Measurements from ENCODE around the gene LMO7.
"Not testable (repeated sequence)": the region's sequence is repeated elsewhere in the genome, so short reads cannot be mapped to it uniquely, and the experiment has no call there.

LMO7 gene

GRCh38 chr13:75648446-75648845 is 12.3 kb downstream of the LMO7 start:
- no peak for DNase-seq

DNA sequence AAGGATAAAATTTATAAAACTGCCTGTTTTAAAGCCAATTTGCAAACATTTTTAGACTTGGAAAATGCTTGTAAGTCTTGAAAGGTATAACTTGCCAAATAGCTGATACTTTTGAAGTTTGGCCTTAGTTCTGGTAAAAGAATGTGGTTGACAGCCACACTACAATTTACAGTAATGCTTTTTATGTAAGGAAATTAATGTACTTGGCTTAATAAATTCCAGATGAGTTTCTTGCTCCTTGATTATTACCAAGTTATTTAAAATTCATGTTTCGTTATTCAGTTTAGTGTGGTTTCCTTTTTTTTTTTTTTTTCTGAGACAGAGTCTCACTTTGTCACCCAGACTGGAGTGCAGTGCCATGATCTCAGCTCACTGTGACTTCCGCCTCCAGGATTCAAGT is 14.9 kb downstream of the LMO7 start:
- no peak for DNase-seq

- DNase-seq: no peak
These were observed 16.6 kb downstream of the LMO7 start for GRCh38 chr13:75652726-75653125.

GRCh38 chr13:75656425-75656989 is 20.4 kb downstream of the LMO7 start:
- no peak for DNase-seq

DNA sequence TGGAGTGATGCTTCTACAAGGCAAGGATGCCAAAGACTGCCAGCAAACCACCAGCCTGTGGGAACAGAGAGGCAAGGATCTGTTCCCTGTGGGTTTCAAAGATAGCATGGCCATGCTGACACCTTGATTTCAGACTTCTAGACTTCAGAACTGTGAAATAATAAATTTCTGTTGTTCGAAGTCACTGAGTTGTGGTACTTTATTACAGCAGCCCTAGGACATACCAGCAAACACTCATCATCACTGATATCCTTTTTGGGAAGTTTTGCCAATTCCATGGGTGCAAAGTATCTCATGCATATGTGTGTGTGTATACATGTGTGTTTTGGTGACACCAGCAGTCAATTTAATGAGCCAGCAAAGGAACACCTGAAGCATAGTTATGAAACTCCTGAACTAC is 21.0 kb downstream of the LMO7 start:
- DNase-seq: no peak

DNA sequence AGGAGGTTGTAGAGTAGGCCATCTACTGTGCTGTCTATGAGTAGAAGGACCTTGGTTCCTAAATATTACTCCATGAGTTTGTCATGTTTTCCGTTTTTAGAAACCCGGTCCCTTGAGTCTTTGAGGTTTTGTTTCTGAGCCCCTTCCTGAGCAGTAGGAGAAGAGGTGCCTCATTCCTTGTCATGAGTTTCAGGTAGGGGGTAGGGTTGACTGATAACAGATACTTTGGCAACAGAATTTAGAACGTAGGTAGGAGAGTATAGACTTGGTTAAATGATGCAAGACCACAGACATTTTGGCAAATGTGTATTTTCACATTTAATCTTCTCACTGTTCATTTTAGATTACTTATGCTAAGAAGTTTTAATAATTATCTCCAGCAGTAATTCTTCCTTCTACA is 24.6 kb downstream of the LMO7 start:
- DNase-seq: no peak

DNA sequence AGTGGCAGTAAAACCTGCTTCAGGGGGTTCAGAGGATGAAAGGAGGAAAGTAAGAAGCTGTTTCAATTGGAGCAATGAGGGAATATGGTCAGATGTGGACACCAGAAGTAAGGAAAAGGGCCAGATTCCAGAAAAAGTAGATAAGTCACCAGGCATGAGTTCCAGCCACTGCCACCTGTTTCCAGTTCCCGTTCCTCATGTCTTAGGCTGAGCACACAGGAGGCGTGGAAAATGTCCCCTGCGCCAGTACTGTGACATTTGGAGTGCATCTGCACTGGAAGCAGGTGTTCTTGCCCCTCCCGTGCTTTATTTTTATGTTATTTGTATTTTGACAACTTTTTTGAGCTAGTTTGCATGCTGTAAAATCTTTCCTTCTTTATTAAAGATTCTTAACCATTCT is 25.3 kb downstream of the LMO7 start:
- DNase-seq: no peak

DNA sequence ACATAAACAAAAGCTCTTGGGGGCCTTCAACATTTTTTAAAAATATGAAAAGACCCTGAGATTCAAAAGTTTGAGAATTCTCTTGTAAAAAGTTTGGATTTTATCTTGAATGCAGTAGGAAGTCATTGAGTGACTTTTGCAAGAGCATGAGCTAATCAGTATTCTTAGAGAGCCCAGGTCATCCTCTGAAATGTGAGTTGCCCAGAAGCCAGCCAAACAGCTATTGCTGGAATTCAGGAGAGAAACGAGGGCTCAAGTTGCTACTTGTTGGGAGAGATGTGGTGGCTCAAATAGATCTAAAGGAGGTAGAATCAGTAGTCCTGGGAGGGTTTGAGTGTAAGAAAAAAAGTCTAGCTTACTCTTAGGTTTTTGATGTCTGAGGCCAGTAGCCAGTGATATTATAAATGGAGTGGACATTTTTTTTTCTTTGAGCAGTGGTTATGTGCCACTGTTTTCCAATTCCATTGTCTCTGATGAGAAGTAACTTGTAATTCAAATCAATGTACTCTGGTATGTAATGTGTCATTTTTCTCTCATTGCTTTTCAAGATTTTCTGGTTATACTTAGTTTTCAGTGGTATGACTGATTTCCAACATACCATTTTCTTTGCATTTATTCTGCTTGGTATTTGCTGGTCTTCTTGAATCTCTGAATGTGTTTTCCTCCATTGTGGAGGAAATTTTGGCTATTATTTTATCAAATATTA is 30.7 kb downstream of the LMO7 start:
- DNase-seq: no peak

- DNase-seq: no peak
These were observed 33.6 kb downstream of the LMO7 start for GRCh38 chr13:75669706-75670105.

GRCh38 chr13:75670496-75670895 is 34.4 kb downstream of the LMO7 start:
- no peak for DNase-seq

- no peak for DNase-seq
These were observed 39.3 kb downstream of the LMO7 start for GRCh38 chr13:75675421-75675820.

DNA sequence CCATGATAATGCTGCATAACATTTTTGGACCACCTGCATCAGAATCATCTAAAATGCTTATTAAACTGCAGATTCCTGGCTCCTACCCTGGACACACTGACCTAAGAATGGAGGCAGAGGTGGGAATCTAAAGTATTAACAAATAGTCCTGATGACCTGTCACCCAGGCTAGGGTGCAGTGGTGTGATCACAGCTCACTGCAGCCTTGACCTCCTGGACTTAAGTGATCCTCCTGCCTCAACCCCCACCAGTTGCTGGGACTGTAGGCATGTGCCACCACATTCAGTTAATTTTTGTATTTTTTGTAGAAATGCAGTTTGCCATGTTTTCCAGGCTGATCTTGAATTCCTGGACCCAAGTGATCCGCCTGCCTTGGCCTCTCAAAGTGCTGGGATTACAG is 43.3 kb downstream of the LMO7 start:
- no peak for DNase-seq

- not testable (repeated sequence) for DNase-seq
These were observed 44.1 kb downstream of the LMO7 start for GRCh38 chr13:75680251-75680650.

GRCh38 chr13:75682326-75682725 is 46.2 kb downstream of the LMO7 start:
- DNase-seq: no peak

DNA sequence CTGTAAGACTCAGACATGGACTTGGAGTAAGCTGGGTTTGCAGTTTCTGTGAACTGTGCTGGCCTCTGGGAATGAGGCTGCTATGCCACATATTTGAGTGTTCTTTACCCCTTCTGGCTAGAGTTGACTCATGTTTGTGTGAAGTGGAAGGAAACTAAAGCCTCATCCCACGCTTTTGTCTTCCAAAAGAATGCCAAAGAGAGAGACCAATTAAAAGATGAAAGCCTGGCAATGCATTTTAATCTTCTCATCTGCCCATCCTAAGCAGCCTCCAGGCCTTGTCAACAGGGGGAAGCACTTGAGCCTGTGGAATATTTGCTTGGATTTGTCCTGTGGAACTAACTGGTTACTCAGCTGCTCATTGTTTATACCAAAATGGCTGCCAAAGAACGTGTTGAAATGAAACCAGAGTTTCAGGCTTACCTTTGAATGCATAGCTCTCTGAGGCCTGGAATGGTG is 49.1 kb downstream of the LMO7 start:
- DNase-seq: no peak

DNA sequence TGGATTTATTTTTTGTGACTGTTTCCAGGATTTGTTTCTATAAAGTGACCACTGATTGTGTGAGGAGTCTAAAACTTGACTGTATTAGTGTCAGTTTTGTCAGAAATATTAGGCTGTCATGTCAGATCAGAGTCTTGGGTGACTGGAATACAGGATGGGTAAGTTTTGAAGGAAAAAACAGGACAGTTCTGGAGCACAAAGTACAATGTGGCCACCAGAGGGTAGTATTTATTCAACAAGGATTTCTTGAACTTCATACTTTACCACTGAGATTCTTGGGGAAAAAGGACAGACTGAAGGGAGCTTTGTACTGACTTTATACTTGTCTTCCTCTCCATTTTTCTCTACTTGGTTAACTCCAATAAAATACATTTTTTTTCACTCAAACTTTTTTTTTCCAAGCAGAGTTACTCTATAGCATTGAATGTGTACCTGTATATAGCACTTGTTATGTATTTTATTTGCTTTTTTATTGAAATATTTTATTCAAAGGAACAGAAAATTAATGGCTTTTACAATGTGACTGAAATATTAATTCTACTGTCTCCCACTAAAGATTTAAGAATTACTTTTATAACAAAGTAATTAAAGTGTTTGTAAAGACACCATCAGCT is 51.1 kb downstream of the LMO7 start:
- DNase-seq: no peak

DNA sequence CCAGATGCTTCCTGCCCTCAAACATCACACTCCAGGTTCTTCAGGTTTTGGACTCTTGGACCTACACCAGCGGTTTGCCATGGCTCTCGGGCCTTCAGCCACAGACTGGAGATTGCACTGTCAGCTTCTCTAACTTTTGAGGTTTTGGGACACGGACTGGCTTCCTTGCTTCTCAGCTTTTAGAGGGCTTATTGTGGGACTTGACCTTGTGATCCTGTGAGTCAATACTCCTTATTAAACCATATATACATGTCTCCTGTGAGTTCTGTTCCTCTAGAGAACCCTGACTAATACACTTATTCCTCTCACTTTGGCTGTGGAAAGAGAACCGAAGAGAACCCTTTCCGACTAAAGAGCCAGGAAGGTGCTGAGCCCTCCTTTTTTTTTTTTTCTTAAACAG is 53.6 kb downstream of the LMO7 start:
- DNase-seq: no peak

- no peak for DNase-seq
These were observed 54.5 kb downstream of the LMO7 start for GRCh38 chr13:75690607-75691006.

GRCh38 chr13:75691183-75691582 is 55.1 kb downstream of the LMO7 start:
- DNase-seq: no peak

GRCh38 chr13:75693227-75693626 is 57.1 kb downstream of the LMO7 start:
- no peak for DNase-seq

DNA sequence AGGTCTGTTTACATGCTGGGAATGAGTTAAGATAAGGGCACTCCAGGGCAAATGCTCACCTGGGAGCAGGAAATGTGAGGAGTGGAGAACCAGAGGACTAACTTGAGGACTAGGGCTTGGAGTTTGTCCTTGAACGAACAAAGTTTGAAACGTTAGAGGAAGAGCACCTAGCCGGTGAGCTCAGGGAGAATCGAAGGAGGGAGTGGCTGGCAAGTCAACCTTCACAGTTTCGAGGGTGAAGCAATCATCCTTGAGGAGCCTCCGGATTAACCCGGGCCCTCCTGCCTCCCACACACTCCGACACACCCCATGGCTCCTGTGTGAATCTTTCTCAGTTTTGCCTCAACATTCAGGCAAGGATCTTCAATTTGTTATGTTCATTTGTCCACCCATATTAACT is 58.6 kb downstream of the LMO7 start:
- no peak for DNase-seq

DNA sequence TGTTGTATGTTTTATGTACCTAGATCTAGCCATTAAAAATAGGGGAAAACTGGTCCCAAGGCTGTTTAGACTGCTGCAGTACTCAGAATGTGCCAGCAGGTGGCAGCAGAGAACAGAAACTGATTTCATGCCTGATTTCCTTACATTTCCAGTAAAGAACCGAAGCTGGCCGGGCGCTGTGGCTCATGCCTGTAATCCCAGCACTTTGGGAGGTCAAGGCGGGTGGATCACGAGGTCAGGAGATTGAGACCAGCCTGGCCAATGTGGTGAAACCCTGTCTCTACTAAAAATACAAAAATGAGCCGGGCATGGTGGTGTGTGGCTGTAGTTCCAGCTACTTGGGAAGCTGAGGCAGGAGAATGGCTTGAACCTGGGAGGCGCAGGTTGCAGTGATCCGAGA is 59.8 kb downstream of the LMO7 start:
- DNase-seq: not testable (repeated sequence)

DNA sequence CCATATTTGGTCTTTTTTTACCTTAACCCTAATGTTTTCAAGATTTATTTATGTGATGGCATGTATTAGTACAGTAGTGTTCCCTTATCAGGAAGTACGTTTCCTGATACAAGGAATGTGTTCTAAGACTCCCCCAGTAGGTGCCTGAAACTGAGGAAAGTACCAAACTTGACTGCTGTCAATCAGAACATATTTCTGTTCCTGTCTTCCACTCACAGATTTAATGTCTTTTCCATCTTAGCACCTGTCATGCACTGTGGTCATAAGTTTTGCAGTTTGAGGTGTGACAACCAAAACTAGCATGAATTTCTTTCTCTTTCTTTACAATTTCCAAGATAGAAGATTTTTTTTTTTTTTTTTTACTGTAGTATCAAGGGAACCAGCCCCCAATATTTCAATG is 62.9 kb downstream of the LMO7 start:
- DNase-seq: no peak

- DNase-seq: not testable (repeated sequence)
These were observed 63.6 kb downstream of the LMO7 start for GRCh38 chr13:75699717-75700116.

DNA sequence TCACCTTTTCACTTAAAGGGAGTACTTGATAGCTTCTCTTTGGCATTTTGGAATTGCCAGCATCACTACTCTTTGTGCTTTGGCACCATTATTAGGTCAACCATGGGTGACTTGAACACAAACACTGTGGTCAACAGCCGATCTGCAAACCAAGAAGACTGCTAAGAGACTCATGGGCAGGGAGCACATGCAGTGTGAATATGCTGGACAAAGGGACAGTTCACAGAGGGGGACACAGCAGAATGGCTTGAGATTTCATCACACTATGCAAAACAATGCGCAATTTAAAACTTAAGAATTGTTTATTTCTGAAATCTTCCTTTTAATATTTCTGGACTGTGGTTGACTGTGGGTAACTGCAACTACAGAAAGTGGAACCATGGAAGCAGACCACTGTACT is 64.4 kb downstream of the LMO7 start:
- no peak for DNase-seq
